ENCODE results near the gene CPT2.
"Not testable (repeated sequence)": the region's sequence is repeated elsewhere in the genome, so short reads cannot be mapped to it uniquely, and the experiment has no call there.

CPT2 gene

GRCh38 chr1:53176452-53177208, 20.0 kb upstream of the CPT2 start:
- DNase-seq, result no peak
- in situ Hi-C loops (cut with HindIII; ENCODE audit: low pct_ligation_motif_present, low pct_unique_long_range_greater_than_20kb, low sequenced_read_pairs), result no loop called here

DNA sequence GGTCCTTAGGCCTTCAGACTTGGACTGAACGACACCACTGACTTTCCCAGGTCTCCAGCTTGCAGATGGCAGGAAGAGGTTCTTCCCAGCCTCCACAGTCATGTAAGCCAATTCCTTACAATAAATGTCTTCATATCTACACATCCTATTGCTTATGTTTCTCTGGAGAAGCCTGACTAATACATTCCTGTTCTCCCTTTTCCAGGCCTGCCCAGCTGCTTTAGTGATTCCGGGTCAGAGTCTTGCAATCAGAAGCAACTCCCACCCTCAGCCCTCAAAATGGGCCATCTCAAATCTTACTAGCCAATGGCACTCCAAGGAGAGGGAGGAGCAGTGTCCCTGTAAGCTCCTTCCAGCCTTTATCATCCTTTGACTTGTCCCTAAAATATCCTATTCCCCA, 16.4 kb upstream of the CPT2 start:
- DNase-seq, result no peak
- in situ Hi-C loops (cut with HindIII; ENCODE audit: low pct_ligation_motif_present, low pct_unique_long_range_greater_than_20kb, low sequenced_read_pairs), result no loop called here

GRCh38 chr1:53180951-53181350, 15.7 kb upstream of the CPT2 start:
- in situ Hi-C loops (cut with HindIII; ENCODE audit: low pct_ligation_motif_present, low pct_unique_long_range_greater_than_20kb, low sequenced_read_pairs), result no loop called here
- DNase-seq, result no peak

DNA sequence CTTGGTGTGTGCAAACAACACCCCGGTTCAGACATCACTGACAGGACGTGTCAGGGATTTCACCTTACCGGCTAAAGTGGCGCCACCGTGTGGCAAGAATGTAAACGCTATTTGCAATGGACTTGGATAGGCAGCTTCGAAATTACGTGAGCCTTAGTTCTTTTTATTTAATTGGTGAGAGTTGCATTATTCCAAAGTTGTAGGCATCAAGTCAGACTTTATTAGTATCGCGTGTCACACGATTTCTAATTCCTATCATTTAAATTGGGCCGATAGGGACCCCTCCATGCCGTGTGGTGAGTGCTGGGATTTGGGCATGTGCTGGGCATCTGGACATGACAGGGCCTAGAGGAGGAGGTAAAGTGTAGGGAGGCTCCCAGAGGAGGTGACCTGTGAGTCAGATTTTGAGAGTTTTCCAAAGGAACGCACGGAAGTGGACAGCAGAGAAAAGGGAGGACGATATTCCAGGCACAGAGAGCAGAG, 14.5 kb upstream of the CPT2 start:
- DNase-seq, result peak; percentile 78
- in situ Hi-C loops (cut with HindIII; ENCODE audit: low pct_ligation_motif_present, low pct_unique_long_range_greater_than_20kb, low sequenced_read_pairs), result no loop called here

- DNase-seq, result no peak
- in situ Hi-C loops (cut with HindIII; ENCODE audit: low pct_ligation_motif_present, low pct_unique_long_range_greater_than_20kb, low sequenced_read_pairs), result no loop called here
Measured at GRCh38 chr1:53182716-53183094, 13.9 kb upstream of the CPT2 start.

DNA sequence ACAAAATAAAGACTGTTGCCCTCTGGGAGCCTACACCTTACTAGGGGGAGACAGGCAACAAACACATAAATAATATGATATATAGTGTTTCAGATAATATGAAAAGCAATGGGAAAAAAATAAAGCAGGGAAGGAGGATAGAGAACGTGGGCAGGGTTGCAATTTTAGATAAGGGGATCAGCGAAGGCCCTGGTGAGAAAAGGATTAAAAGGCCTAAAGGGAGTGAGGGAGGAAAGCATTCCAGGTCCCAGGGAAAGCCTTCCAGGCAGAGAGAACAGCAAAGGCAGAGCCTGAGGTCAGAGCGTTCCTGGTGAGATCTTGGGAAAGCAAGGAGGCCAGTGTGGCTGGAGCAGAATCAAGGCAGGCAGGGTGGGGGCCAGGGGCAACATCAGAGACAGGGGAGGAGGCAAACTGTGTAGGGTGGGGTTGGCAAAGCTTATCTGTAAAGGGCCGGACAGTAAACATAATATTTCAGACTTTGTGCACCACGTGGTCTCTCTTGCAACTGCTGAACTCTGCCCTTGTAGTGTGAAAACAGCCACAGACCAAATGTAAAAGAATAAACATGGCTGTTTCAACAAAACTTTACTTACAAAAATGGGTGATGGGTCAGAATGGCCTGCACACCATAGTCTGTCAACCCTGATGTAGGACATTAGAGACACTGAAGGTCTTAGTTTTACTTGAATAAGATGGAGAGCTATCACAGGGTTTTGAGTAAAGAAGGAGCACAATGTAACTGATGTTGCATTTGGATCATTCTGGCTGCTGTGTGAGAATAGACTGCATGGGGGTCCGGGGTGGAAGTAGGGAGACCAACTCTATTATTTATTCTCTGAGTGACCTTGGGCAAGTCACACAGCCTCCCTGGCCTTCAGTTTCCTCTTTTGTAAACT, 13.3 kb upstream of the CPT2 start:
- in situ Hi-C loops (cut with HindIII; ENCODE audit: low pct_ligation_motif_present, low pct_unique_long_range_greater_than_20kb, low sequenced_read_pairs), result no loop called here
- no peak for DNase-seq

DNA sequence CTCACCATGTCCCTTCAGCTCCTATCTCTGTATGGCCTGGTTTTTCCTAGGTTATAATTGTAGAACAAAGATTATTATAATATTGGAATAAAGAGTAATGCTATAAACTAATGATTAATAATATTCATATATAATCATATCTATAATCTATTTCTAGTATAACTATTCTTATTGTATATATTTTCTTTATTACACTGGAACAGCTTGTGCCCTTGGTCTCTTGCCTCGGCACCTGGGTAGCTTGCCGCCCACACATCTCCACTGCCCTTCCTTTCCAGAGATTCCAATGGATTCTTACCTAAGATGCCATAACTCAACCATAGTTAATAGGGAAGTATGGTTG, 10.7 kb upstream of the CPT2 start:
- DNase-seq; in situ Hi-C loops (cut with HindIII; ENCODE audit: low pct_ligation_motif_present, low pct_unique_long_range_greater_than_20kb, low sequenced_read_pairs): not testable (repeated sequence)

- DNase-seq, result no peak
- in situ Hi-C loops (cut with HindIII; ENCODE audit: low pct_ligation_motif_present, low pct_unique_long_range_greater_than_20kb, low sequenced_read_pairs), result no loop called here
Measured at GRCh38 chr1:53186533-53186932, 10.1 kb upstream of the CPT2 start.

DNA sequence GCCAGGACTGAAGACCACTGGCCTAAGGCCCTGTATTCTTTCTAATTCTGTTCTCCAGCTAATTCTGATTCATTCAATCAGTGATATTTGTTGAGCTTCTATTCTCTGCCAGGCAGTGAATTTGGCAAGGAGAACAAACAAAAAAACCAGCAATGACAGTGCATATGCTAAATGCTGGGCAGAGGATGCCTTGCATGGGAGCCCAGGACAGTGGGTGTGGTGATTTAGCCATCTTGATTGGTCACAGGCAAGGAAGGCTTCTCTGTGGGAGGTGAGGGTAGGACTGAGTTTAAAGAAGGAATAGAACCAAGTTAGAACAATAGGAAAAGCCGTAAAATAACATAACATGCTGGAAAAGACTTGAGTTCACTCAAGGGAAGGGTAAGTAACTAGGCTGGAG, 9.2 kb upstream of the CPT2 start:
- DNase-seq, result no peak
- in situ Hi-C loops (cut with HindIII; ENCODE audit: low pct_ligation_motif_present, low pct_unique_long_range_greater_than_20kb, low sequenced_read_pairs), result no loop called here

GRCh38 chr1:53188099-53188498, 8.5 kb upstream of the CPT2 start:
- in situ Hi-C loops (cut with HindIII; ENCODE audit: low pct_ligation_motif_present, low pct_unique_long_range_greater_than_20kb, low sequenced_read_pairs), result no loop called here

GRCh38 chr1:53189061-53189460, 7.6 kb upstream of the CPT2 start:
- in situ Hi-C loops (cut with HindIII; ENCODE audit: low pct_ligation_motif_present, low pct_unique_long_range_greater_than_20kb, low sequenced_read_pairs), result no loop called here
- no peak for DNase-seq

More at GRCh38 chr1:53188099-53188498, 8.5 kb upstream of the CPT2 start:
- no peak for DNase-seq

DNA sequence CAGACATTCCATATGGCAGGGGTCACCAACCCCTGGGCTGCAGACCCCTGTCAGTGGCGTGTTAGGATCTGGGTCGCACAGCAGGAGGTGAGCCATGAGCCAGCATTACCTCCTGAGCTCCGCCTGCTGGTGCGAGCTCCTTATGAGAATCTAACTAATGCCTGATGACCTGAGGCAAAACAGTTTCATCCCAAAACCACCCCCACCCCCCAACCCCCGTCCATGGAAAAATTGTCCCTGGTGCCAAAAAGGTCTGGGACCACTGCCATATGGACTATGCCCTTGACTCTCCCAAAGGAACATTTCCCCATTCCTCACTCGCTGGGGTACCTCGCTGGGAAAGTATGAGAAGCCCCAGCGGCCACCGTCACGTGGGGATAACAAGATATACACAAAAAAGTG, 6.4 kb upstream of the CPT2 start:
- in situ Hi-C loops (cut with HindIII; ENCODE audit: low pct_ligation_motif_present, low pct_unique_long_range_greater_than_20kb, low sequenced_read_pairs), result no loop called here
- DNase-seq, result no peak

- in situ Hi-C loops (cut with HindIII; ENCODE audit: low pct_ligation_motif_present, low pct_unique_long_range_greater_than_20kb, low sequenced_read_pairs), result no loop called here
Measured at GRCh38 chr1:53195246-53196016, 1.2 kb upstream of the CPT2 start.

GRCh38 chr1:53196017-53196484, 573 bp upstream of the CPT2 start:
- DNase-seq, result no peak
- in situ Hi-C loops (cut with HindIII; ENCODE audit: low pct_ligation_motif_present, low pct_unique_long_range_greater_than_20kb, low sequenced_read_pairs), result no loop called here

More at GRCh38 chr1:53195246-53196016, 1.2 kb upstream of the CPT2 start:
- no peak for DNase-seq

DNA sequence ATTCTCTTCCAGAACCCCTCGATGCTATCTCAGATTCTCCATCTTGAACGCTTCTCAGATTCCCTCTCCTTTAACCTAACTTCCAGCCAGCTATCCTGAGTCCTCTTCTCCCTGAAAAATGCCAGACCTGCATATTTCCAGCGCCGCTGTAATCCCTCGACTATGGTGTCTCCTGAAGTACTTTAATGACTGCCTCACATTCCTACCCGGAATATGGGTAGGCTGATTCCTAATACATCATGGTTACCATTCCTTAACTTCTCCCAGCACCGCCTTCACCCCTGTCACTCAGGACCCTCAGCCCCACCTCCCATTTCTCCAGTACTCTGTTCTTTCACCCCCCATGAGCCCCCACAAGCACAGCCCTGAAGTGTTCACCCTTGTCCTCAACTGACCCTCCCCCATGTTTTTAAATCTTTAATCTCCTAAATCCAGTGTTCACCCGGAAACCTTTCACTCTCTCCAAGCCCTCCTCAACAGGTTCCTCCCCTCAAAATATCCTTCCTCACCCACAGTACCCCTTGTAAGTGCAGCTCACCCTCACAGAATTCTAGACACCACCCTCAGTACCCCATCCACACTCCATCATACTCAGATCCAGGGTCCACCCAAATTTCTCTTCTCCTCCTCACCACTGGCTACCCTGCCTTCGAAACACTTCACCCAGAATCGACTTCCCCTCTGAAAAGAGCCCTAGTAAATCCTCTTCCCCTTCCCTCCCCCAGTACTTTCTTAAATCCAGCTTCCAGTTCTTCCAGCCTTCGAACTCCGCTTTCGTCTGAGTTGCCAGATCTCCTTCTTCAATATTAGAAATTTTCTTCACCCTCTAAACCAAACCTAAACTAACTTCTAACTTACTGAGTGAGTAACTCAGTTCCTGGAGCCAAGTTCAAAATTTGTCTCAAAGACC, 922 bp downstream of the CPT2 start:
- in situ Hi-C loops (cut with HindIII; ENCODE audit: low pct_ligation_motif_present, low pct_unique_long_range_greater_than_20kb, low sequenced_read_pairs), result no loop called here
- DNase-seq, result peak; percentile 25

GRCh38 chr1:53198241-53198651, 1.6 kb downstream of the CPT2 start:
- in situ Hi-C loops (cut with HindIII; ENCODE audit: low pct_ligation_motif_present, low pct_unique_long_range_greater_than_20kb, low sequenced_read_pairs), result no loop called here

DNA sequence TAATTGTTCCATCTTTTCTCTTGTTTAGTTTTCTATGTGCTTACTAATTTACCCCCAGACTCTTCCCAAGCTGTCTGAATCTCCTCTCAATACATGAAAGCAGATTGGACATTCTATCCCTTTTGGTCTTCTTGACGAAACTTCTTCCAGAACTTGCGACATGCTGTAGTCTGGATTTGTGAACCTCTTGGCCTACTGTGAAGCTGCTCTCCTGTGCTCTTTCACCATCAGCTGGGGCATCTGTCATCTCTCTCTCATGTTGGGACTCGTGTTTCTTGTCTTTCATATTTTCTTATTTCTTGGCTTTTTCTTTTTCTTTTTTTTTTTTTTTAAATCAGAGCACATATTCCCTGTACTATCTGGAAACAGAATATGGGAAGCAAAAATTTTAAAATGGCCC, 6.8 kb downstream of the CPT2 start:
- no peak for DNase-seq
- in situ Hi-C loops (cut with HindIII; ENCODE audit: low pct_ligation_motif_present, low pct_unique_long_range_greater_than_20kb, low sequenced_read_pairs), result no loop called here

More at GRCh38 chr1:53198241-53198651, 1.6 kb downstream of the CPT2 start:
- DNase-seq, result no peak

- in situ Hi-C loops (cut with HindIII; ENCODE audit: low pct_ligation_motif_present, low pct_unique_long_range_greater_than_20kb, low sequenced_read_pairs), result not testable (repeated sequence)
Measured at GRCh38 chr1:53205496-53205895, 8.9 kb downstream of the CPT2 start.

More at GRCh38 chr1:53205496-53205895, 8.9 kb downstream of the CPT2 start:
- DNase-seq, result not testable (repeated sequence)

Measured in ACHN (cell line).